Neural progenitor cell (in vitro differentiated cells): Measurements from ENCODE around the gene DNTTIP2.

ENCODE experiments used
- EZH2 ChIP-seq: fragments of 200-600 bp; sonication (generic); IDR thresholded peaks from 2 replicates; pipeline ENCODE4 v1.6.1; 2017; ENCODE audit warnings: antibody characterized with exemption, mild to moderate bottlenecking, moderate library complexity
- EZH2phosphoT487 ChIP-seq: fragments of 200-600 bp; sonication (generic); IDR thresholded peaks from 2 replicates; pipeline ENCODE4 v1.6.1; 2017; ENCODE audit warnings: antibody characterized with exemption
- TF ChIP-seq, protein P1 (sequence below): fragments of 200-600 bp; sonication (generic); IDR thresholded peaks from 2 replicates; pipeline ENCODE4 v1.5.1; 2017; ENCODE audit warnings: antibody characterized with exemption, mild to moderate bottlenecking

DNA sequence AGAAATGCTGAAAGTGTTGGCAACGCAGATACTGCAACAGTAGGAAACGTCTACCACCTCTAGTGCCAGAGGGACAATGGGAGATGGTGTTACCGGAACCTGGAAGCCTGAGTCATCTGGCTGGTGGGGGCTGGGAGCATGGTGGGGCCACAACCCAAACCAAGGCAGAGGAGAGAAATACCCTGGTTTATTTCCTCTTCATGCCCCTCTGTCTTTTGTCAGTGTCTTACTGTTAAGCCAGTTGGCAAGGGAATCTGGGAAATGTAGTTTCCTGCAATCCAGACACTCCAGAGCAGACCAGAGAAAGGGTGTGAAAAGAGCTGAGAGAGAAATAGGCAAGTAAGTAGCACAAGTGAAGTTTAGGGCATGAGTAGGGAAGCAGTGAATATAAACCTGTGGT lies 14.8 kb downstream of the DNTTIP2 start:
- TF ChIP-seq, protein P1, sequence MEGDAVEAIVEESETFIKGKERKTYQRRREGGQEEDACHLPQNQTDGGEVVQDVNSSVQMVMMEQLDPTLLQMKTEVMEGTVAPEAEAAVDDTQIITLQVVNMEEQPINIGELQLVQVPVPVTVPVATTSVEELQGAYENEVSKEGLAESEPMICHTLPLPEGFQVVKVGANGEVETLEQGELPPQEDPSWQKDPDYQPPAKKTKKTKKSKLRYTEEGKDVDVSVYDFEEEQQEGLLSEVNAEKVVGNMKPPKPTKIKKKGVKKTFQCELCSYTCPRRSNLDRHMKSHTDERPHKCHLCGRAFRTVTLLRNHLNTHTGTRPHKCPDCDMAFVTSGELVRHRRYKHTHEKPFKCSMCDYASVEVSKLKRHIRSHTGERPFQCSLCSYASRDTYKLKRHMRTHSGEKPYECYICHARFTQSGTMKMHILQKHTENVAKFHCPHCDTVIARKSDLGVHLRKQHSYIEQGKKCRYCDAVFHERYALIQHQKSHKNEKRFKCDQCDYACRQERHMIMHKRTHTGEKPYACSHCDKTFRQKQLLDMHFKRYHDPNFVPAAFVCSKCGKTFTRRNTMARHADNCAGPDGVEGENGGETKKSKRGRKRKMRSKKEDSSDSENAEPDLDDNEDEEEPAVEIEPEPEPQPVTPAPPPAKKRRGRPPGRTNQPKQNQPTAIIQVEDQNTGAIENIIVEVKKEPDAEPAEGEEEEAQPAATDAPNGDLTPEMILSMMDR = no peak
- TF ChIP-seq EZH2 = no peak
- no peak for TF ChIP-seq EZH2phosphoT487
